GM18909 (cell line): Measurements from ENCODE around the gene GYPB.
"Not testable (repeated sequence)": the region's sequence is repeated elsewhere in the genome, so short reads cannot be mapped to it uniquely, and the experiment has no call there.

Experiments
- ATAC-seq: cut with Tn5 transposase; IDR thresholded peaks from one replicate; pipeline ENCODE4 v1.9.1; 2021; ENCODE audit warnings: mild to moderate bottlenecking; ENCODE audit not compliant: unreplicated experiment, poor library complexity

GYPB gene

DNA sequence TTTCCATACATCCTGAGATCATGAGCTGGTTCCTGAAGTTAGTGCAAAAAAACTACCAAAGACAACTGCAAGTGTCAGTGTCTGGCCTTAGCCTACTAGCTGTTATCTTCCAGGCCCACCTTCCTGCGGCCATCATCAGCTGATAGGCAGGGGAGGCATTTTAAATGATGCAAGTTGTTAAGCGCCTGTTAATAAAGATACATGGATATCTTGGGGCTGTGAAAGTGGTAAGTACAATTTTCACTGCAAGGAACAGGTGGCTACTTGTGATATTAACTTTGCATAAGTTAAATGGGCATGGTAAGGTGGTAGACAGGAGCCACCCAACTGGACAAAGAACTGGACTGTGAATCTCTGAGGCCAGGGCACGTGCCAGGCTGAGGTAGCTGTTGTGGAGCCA lies at the start of gene GYPB:
GYPB (minus strand) TSS at position 104 of the 400 bp plus-strand sequence; CDS start at position 11, 93 bp downstream.
- not testable (repeated sequence) for ATAC-seq

- not testable (repeated sequence) for ATAC-seq
Observed at GRCh38 chr4:144061556-144061955, 42.4 kb upstream of the GYPB start.

DNA sequence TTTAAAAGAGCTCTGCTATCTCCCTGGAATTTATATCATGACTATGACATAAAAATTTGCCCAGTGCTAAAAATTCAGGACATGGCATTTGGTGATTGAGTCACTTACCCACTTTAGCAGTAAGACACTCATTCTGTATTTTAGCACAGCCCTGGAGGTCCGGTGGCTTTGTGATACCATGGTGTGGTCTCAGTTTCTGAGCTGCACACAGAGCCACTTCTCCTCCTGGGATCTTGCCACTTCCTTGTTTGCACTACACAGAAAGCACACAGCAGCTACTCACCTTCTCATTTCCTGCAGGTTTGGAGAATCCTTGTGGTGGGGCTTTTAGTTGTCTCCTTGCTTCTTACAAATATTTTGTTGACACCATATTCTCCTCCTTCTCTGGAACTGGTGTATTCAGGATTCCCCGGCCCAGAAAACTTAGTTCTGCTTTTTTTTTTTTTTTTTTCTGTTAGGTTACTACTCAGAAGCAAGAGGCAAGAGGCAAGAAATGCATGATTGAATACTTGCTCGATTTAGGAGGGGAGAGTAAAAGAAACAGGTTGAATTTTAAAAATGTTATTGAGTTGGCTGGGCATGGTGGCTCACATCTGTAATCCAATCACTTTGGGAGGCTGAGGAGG lies 41.2 kb upstream of the GYPB start:
- not testable (repeated sequence) for ATAC-seq

- ATAC-seq, result no peak
Observed at GRCh38 chr4:144056800-144057199, 37.6 kb upstream of the GYPB start.

DNA sequence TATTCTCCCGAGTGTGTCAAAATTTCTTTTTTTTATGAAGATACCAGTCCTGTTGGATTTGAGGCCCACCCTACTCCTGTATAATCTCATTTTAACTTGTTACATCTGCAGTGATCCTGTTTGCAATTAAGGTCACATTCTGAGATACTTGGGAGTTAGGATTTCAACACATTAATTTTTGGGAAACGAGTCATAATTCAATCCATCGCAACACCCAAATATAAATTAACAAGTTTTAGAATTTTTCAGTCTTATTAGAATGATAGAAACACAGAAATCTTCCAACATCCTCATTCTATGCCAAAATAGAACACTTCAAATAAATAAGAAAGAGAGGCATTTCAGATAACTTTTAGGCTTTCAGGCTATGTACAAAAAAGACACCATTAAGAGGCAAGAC lies 36.2 kb upstream of the GYPB start:
- ATAC-seq, result not testable (repeated sequence)

GRCh38 chr4:144051494-144051893 lies 32.3 kb upstream of the GYPB start:
- ATAC-seq, result not testable (repeated sequence)

GRCh38 chr4:144050631-144051030 lies 31.5 kb upstream of the GYPB start:
- not testable (repeated sequence) for ATAC-seq

DNA sequence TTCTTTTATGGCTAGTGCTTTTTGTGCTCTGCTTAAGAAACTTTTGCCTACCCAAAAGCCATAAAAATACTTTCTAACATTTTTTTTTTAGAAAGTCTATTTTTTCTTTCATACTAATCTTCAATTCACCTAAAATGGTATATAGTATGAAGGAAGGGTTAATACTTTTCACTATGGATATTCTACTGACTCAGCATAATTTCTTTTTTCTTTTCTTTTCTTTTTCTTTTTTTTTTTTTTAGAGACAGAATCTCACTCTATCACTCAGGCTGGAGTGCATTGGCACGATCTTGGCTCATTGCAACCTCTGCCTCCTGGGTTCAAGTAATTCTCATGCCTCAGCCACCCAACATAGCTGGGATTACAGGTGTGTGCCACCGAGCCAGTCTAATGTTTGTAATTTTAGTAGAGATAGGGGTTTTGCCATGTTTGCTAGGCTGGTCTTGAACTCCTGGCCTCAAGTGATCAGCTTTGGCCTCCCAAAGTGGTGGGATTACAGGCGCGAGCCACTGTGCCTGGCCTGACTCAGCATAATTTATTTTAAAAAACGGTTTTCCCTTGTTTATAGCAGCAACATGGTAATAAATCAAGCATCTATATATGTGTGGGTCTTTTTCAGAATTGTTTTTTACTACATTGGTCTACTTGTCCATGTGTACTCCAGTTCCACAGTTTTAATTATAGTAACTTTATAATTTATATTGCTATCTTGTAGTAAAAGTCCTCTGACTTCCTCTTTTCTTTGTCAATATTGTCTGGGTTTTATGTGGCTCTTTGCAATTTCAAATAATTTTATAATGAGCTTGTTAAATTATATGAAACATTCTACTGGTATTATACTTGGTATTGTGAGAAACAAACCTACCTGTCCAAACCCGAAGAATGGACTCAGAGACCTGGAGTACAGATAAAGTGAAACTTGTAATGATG lies 30.6 kb upstream of the GYPB start:
- not testable (repeated sequence) for ATAC-seq

DNA sequence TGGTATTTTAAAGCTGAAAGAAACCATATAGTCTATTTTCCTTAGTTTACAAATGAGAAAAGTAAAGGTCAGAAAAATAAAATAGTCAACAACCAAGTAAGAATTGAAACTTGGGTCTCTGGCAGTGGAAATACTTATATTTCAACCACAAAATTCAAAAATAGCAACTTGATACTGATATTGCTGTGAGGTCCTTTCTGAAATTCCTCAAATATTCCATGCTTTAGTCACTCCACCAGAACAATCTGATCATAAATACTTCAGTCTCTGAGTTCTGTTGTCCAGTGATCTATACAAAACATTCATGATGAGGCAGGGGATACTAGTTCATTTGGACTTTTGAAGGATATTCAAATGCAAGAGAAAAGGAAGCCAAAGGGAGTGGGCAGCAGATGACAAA lies 25.8 kb upstream of the GYPB start:
- not testable (repeated sequence) for ATAC-seq

- not testable (repeated sequence) for ATAC-seq
Observed at GRCh38 chr4:144032580-144032979, 13.4 kb upstream of the GYPB start.

DNA sequence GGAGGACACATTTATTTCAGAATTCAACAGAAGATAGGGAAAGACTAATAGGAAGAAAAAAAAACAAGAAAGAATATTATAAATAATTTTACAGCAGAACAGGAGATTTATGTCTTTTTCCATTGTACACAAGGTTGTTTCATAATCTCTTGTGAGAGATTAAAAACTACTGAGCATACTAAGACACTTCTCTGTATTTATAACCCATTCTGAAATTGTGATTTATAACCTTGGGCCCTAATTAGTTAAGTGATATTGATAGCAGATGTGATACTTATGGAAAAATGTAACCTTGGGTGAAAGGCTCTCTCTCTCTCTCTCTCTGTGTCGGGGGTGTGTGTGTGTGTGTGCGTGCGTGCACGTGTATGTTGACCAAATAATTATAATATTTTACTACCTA lies 12.7 kb upstream of the GYPB start:
- ATAC-seq, result not testable (repeated sequence)

GRCh38 chr4:144031369-144031768 lies 12.2 kb upstream of the GYPB start:
- ATAC-seq, result not testable (repeated sequence)

DNA sequence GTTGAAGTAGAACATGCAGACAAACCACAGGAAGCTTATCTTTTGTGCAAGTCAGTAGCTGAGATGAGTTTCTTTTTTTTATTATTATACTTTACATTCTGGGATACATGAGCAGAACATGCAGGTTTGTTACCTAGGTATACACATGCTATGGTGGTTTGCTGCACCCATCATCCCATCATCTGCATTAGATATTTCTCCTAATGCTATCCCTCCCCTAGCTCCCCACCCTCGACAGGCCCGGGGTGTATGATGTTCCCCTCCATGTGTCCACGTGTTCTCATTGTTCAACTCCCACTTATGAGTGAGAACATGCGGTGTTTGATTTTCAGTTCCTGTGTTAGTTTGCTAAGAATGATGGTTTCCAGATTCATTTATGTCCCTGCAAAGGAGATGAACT lies 11.5 kb upstream of the GYPB start:
- ATAC-seq, result not testable (repeated sequence)

DNA sequence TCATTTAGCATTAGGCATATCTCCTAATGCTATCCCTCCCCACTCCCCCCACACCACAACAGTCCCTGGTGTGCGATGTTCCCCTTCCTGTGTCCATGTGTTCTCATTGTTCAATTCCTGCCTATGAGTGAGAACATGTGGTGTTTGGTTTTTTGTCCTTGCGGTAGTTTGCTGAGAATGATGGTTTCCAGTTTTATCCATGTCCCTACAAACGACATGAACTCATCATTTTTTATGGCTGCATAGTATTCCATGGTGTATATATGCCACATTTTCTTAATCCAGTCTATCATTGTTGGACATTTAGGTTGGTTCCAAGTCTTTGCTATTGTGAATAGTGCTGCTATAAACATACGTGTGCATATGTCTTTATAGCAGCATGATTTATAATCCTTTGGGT lies 7.5 kb upstream of the GYPB start:
- ATAC-seq, result not testable (repeated sequence)

DNA sequence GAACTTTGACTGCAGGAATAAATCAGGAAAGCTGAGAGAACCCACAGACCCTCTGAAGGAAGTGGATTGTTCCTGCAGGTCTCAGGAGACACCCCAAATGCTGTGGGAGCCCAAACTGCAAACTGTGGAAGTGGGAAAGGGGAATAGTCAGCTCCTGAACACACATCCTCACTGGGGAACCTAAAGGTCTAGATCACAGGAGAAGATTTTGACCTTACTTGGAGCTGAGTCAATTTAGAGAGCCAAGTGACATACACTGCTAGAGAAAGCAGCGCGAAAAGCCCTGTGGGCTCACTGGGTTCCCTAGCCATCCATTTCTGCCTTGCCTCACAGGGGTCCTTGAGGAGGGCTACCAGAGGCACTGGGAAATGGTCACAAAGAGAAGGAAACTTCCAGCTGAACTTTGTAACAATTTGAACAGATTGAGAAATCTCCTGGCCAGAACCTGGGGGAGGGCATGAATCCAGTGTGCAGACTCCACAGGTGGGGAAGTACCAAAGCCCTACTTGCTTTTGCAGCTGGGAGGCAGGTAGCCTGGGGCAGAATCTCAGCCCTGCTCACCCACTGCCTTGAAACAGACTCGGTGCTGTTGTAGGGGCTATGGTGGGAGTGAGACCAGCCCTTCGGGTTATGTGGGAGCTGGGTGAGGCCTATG lies 5.3 kb upstream of the GYPB start:
- ATAC-seq, result not testable (repeated sequence)

DNA sequence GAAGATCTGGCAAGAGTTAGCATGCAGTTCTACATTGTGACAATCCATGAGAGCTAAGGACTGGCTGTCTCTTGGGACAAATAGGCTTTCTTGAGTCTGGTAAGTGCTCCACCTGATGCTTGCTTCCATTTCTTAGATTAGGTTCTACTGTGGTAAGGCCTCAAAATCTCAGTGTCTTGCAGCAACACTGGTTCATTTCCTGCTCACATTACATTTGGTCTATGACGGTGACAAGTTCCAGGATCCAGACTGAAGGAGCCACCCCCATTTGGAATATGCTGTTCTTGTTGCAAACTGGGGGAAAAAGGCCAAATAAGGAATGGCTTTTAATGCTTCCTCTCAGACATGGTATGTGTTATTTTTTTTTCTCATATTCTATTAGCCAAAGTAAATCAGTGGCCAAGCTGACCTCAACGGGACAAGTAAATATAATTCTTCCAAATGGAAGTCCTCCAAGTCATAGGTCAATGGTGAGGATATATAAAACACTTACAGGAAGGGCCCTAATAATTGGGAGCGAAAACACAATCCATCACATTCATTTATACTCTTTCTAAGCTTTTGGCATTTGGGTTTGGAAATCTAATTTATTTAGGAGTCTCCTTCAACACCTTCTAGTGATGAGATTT lies 3.7 kb upstream of the GYPB start:
- ATAC-seq, result not testable (repeated sequence)

DNA sequence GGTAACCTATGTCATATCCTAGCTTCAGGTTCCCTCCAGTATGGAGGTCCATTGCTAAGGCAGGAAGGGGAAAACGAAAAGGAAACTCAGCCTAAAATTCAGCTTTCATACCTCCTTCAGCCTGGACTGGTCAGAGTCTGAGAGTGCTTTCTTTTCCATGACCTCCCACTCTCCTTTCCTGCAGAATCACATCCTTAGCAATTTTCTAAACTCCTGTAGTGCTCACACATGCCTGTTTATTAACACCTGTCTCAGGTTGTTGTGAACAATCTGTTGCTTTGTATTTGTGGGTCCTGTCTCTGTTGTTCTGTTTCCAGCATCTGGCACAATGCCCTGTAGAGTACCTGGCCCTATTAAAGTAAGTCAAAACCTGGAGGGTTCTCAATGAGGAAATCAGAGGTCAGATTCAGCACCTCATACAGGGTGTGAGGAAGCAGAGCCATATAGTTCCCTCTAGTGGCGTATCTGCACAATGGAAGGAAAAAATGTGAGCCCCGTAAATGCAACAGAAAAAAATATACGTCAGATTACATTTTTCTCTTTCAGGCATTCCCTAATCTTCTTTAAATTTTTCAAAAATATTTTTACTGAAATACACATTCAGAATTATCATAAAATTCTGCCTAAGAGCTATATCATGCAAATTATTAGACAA lies 2.3 kb upstream of the GYPB start:
- ATAC-seq, result peak; percentile 88

DNA sequence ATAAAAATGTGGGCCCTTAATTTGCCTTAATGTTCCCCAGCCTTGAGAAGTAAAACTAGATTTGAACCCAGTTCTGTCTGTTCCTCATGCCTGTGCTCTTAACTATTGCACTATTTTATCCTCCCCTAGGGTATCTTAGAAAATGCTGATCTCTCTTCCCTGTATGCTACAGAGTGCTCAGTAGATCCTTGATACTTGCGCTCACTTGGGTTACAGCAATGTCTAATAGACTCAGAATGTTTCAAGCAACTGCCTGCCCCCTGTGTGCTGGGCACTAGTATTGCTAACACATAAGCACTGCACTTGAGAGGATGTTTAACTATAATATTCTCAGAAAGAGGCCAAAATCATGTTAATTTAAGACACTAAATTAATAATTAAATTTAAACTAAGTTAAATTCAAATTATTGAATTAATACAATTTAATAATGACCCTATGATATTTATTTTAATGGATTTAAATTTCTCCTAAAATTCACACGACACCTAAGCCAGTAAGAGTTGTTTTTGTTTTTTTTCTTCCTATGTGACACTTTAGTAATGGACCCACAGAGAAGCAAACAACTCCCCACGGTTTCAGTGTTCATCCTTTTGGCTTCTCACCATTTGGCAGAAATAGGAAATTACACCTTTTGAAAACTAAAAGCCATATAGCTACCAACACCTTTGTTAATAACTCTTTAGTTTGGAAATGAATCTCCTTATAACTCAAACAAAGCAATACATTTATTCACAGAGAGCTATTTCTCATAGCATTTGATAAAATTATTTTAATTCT lies 768 bp downstream of the GYPB start:
- not testable (repeated sequence) for ATAC-seq

DNA sequence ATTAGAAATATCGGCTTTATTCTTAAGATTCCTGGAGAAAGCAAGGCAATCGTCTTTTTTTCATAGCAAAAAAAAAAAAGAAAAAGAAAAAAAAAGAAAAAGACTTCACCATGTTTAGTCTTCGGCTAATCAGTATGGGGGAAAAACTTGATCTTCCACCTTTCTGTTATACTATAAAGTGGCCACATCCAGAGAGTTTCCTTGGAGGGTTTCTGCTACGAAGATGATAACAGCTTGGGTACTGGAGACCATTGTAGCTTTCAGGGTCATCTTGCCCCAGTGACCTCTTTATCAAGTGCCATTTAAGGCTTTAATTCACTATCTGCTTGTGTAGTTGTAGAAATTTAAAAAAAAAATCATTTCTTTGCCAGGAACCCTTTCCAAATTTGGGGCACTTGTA lies 1.9 kb downstream of the GYPB start:
- ATAC-seq, result not testable (repeated sequence)
